B cell (primary cell): ENCODE data around the gene AIFM2. TPM values are rescaled to one million over a fixed set of nuclear protein-coding genes. Genes with fewer than 3 reads are reported as not detected.

Source experiments
- ATAC-seq: fragments of 200-7000 bp; cut with Tn5 transposase; one replicate; pipeline ENCODE4 v1.10.0; 2021; ENCODE audit warnings: low read depth, mild to moderate bottlenecking, moderate number of reproducible peaks, moderate library complexity
- CTCF ChIA-PET: fragments of 350-600 bp; sonication (Branson Sonifier 250); formaldehyde crosslinking; loops from one replicate; lab custom pipeline; 2021; ENCODE audit warnings: antibody characterized with exemption, inconsistent platforms; lab: Charles Lee
- POLR2A ChIA-PET: fragments of 350-600 bp; sonication (Branson Sonifier 250); formaldehyde crosslinking; loops from one replicate; lab custom pipeline; 2021; ENCODE audit warnings: antibody characterized with exemption; lab: Charles Lee
- DNase-seq: peaks from one replicate; pipeline ENCODE4 v3.0.0; 2013
- H2AFZ ChIP-seq: 2 replicates; pipeline ENCODE4 v1.6.1; 2012; ENCODE audit warnings: mild to moderate bottlenecking, low read depth, low read length; ENCODE audit not compliant: insufficient read depth, poor library complexity, severe bottlenecking
- H3K27ac ChIP-seq, 2 donors: 1 replicate in 1 of 2; 2 replicates in 1 of 2; pipeline ENCODE4 v1.5.1; 2012 to 2013; ENCODE audit warnings: low read length in 2 of 2, mild to moderate bottlenecking in 2 of 2, moderate library complexity in 1 of 2
- H3K27me3 ChIP-seq, 4 experiments: fragments of 200-600 bp in 1 of 4; sonication (generic) in 1 of 4; replicated peaks in 1 of 4; 1 replicate in 2 of 4; 2 replicates in 2 of 4; pipeline versions ENCODE4 v1.6.1 to v1.7.0; 2013 to 2016; ENCODE audit warnings: low read length in 3 of 4, mild to moderate bottlenecking in 2 of 4, mixed read lengths in 1 of 4, moderate library complexity in 1 of 4; ENCODE audit not compliant: insufficient read depth in 4 of 4, control insufficient read depth in 3 of 4; ENCODE audit errors: control extremely low read depth in 1 of 4
- H3K36me3 ChIP-seq, 2 experiments: replicated peaks in 1 of 2; 1 replicate in 1 of 2; 2 replicates in 1 of 2; pipeline versions ENCODE4 v1.6.1 to v1.7.1; 2013; ENCODE audit warnings: low read length in 1 of 2; ENCODE audit not compliant: insufficient read depth in 2 of 2, control insufficient read depth in 1 of 2; ENCODE audit errors: control extremely low read depth in 1 of 2, extremely low read depth in 1 of 2
- H3K4me1 ChIP-seq, 2 donors: fragments of 200-600 bp in 1 of 2; sonication (generic) in 1 of 2; 1 replicate in 1 of 2; 2 replicates in 1 of 2; pipeline versions ENCODE4 v1.5.1 to v1.6.1; 2013 to 2017; ENCODE audit warnings: low read length in 2 of 2; ENCODE audit not compliant: control insufficient read depth in 2 of 2, insufficient read depth in 2 of 2
- H3K4me2 ChIP-seq: replicated peaks from 2 replicates; pipeline ENCODE3; 2012; ENCODE audit warnings: mild to moderate bottlenecking, low read depth, low read length; ENCODE audit not compliant: poor library complexity, severe bottlenecking
- H3K4me3 ChIP-seq, 5 experiments: fragments of 200-600 bp in 1 of 5; sonication (generic) in 1 of 5; 1 replicate in 3 of 5; 2 replicates in 2 of 5; pipeline versions ENCODE4 v1.5.1 to v1.7.0; 2011 to 2016; ENCODE audit warnings: low read length in 4 of 5, mild to moderate bottlenecking in 4 of 5, low read depth in 2 of 5, control low read depth in 1 of 5, moderate library complexity in 1 of 5; ENCODE audit not compliant: insufficient read depth in 1 of 5; ENCODE audit errors: control extremely low read depth in 1 of 5, extremely low read depth in 1 of 5
- H3K79me2 ChIP-seq: fragments of 200-600 bp; sonication (generic); one replicate; pipeline ENCODE4 v1.6.0; 2016; ENCODE audit warnings: low read length; ENCODE audit not compliant: control insufficient read depth, insufficient read depth
- H3K9ac ChIP-seq: fragments of 200-600 bp; sonication (generic); 2 replicates; pipeline ENCODE4 v1.6.1; 2017; ENCODE audit warnings: mild to moderate bottlenecking, low read length, moderate library complexity
- H3K9me3 ChIP-seq, 3 donors: one replicate each; pipeline versions ENCODE4 v1.6.1 to v1.7.1; 2013; ENCODE audit warnings: low read length in 2 of 3; ENCODE audit not compliant: control insufficient read depth in 2 of 3, insufficient read depth in 1 of 3; ENCODE audit errors: control extremely low read depth in 1 of 3
- H4K20me1 ChIP-seq: 2 replicates; pipeline ENCODE4 v1.6.0; 2012; ENCODE audit warnings: mild to moderate bottlenecking, low read length; ENCODE audit not compliant: insufficient read depth, control insufficient read depth, poor library complexity, severe bottlenecking
- H3K27ac Mint-ChIP-seq: one replicate; pipeline ENCODE4 v1.8.0; 2021; ENCODE audit warnings: mixed read lengths
- H3K27me3 Mint-ChIP-seq: one replicate; pipeline ENCODE4 v1.8.0; 2021; ENCODE audit warnings: mixed read lengths
- H3K4me1 Mint-ChIP-seq: one replicate; pipeline ENCODE4 v1.8.0; 2021; ENCODE audit warnings: mixed read lengths
- H3K4me3 Mint-ChIP-seq: one replicate; pipeline ENCODE4 v1.8.0; 2021; ENCODE audit warnings: mixed read lengths
- H3K9me3 Mint-ChIP-seq: one replicate; pipeline ENCODE4 v1.8.0; 2022; ENCODE audit warnings: mixed read lengths; ENCODE audit not compliant: insufficient read depth
- EZH2 ChIP-seq: IDR thresholded peaks from 2 replicates; pipeline ENCODE4 v1.6.1; 2012; ENCODE audit warnings: borderline replicate concordance, low read depth, mild to moderate bottlenecking, moderate library complexity, low read length; ENCODE audit not compliant: insufficient read depth, poor library complexity, severe bottlenecking
- WGBS: methylation state at CpG from one replicate; pipeline ENCODE4 v1.1.5; 2013; ENCODE audit warnings: missing lambda C conversion rate; ENCODE audit not compliant: insufficient coverage; 5-methylcytosine and 5-hydroxymethylcytosine counted together
- intact Hi-C: fragments of 100-400 bp; cut with micrococcal nuclease; formaldehyde crosslinking; loops from one replicate; pipeline ENCODE4 v1.10.0; 2022
- polyA plus RNA-seq: library from polyadenylated mRNA; depleted of rRNA; stranded (reverse); fragments of >200 nt; gene quantifications from 2 replicates; pipeline ENCODE4 v1.2.3, GENCODE V29; 2012
- total RNA-seq, 2 donors: library from RNA; stranded (reverse); fragments of 120-200 nt in 1 of 2; gene quantifications; 1 replicate in 1 of 2; 2 replicates in 1 of 2; pipeline versions ENCODE4 v1.2.3 to v1.2.4, GENCODE V29; 2013 to 2022
- TF ChIP-seq, protein P1 (sequence below): fragments of 200-600 bp; IDR thresholded peaks from one replicate; pipeline ENCODE4 v1.8.0; 2022; ENCODE audit warnings: antibody characterized with exemption, mild to moderate bottlenecking

AIFM2 gene
- total and polyA plus RNA-seq, 2 donors (not counting 1 experiment from before 2014, with no cell fraction given) = 5.6 to 8.1 TPM

DNA sequence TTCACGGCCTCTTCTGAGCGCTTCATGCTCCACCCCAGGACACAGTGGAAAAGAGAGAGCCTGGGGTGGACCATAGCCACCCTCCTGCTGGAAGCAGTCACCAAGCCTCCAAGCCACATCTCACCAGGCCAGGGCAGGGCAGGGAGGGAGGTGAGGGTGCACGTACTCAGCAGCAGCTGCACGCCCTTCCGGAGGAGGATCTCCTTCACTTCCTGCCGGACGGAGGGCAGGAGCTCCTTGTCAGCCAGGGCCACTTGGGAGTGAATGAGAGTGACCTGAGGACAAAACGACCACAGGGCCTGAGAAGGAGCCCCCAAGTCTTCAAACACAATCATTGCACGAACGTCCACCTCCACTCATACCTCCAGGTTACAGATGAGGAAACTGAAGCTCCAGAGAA lies 15.0 kb downstream of the AIFM2 start:
- H3K9me3 ChIP-seq = no peaks in the 10 kb centered on the region
- no peaks in the 10 kb centered on the region for H3K79me2 ChIP-seq
- H4K20me1 ChIP-seq = no peaks in the 10 kb centered on the region
- Mint-ChIP-seq H3K4me3 (no peak overlapping the region), H3K9me3 (no peaks in the 10 kb centered on the region), H3K4me1 (peaks cover 6% of the 10 kb centered on the region), H3K27ac (no peak overlapping the region), H3K27me3 (no peaks in the 10 kb centered on the region)
- no peak overlapping the region for H3K9ac ChIP-seq
- H3K4me3 ChIP-seq = no peak overlapping the region
- H3K27ac ChIP-seq = no peak overlapping the region
- no peak for DNase-seq
- no peaks in the 10 kb centered on the region for H3K27me3 ChIP-seq
- no peak overlapping the region for H2AFZ ChIP-seq
- POLR2A ChIA-PET = no interaction called here
- H3K36me3 ChIP-seq = peaks cover 1 to 9% of the 10 kb centered on the region in 2 experiments
- WGBS = 100% methylated on average over 3 of the region's 10 CpGs
- H3K4me2 ChIP-seq = no peak overlapping the region
- intact Hi-C loops = no loop called here
- H3K4me1 ChIP-seq = peaks cover 0 to 4% of the 10 kb centered on the region in 2 donors
- no peak for ATAC-seq
- CTCF ChIA-PET = interaction anchor here (1.3 to 7.5 kb wide), 7 partner anchors 9 to 52 kb away, joined by 3 to 131 read pairs (median 8); partner anchors contain the start of genes SAR1A and TYSND1
- TF ChIP-seq, protein P1, sequence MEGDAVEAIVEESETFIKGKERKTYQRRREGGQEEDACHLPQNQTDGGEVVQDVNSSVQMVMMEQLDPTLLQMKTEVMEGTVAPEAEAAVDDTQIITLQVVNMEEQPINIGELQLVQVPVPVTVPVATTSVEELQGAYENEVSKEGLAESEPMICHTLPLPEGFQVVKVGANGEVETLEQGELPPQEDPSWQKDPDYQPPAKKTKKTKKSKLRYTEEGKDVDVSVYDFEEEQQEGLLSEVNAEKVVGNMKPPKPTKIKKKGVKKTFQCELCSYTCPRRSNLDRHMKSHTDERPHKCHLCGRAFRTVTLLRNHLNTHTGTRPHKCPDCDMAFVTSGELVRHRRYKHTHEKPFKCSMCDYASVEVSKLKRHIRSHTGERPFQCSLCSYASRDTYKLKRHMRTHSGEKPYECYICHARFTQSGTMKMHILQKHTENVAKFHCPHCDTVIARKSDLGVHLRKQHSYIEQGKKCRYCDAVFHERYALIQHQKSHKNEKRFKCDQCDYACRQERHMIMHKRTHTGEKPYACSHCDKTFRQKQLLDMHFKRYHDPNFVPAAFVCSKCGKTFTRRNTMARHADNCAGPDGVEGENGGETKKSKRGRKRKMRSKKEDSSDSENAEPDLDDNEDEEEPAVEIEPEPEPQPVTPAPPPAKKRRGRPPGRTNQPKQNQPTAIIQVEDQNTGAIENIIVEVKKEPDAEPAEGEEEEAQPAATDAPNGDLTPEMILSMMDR = no peak
- no peak for TF ChIP-seq EZH2

DNA sequence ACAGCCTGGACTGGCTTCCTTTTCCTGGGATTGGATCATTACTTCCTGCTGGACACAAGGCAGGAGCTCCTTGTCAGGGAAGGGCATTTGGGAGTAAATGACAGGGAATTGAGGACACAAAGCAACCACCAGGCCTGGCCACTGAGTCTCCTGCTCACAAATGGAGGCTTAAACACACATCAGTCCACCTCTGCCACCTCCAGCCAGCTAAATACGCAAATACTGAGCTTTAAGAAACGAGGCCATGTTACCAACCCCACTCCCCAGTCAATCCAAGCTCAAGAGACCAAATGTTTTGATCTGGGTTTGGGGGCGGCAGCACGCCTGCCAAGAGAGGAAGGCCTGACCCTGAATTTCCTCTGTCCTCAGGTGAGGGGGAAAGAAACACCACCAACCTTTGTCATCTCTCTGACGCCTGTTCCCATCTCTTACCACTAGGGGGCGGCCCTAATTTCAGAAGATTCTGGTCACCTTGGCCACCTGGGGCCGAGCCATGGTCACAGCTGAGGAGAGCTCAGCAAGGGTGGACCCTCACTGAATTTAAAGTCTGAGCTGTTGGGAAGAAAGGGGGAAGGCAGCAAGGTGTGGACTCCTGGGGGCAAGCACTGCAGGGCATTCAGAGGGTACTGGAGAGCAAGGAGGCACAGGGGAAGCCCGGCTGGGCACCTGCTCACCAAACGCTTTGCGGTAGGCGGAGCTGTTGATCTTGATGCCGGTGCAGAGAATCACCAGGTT lies 16.5 kb downstream of the AIFM2 start:
- H3K27me3 ChIP-seq = no peaks in the 10 kb centered on the region
- H3K79me2 ChIP-seq = no peaks in the 10 kb centered on the region
- Mint-ChIP-seq H3K9me3 (no peaks in the 10 kb centered on the region), H3K27me3 (no peaks in the 10 kb centered on the region), H3K27ac (no peak overlapping the region), H3K4me1 (peaks cover 6% of the 10 kb centered on the region), H3K4me3 (no peak overlapping the region)
- H3K27ac ChIP-seq = no peak overlapping the region
- no peak for TF ChIP-seq EZH2
- TF ChIP-seq, protein P1 = peak; percentile 98
- H3K9ac ChIP-seq = no peak overlapping the region
- intact Hi-C loops = loop anchor here (1.0 kb wide), 1 partner anchor 30 kb away; the partner anchor contains the start of gene TYSND1
- peak overlapping the region; percentile 30 for H2AFZ ChIP-seq
- DNase-seq (peak; percentile 71), ATAC-seq (peak; percentile 83)
- no peaks in the 10 kb centered on the region for H4K20me1 ChIP-seq
- WGBS = 61% methylated on average over 9 of the region's 12 CpGs
- H3K9me3 ChIP-seq = no peaks in the 10 kb centered on the region
- H3K4me3 ChIP-seq = no peak overlapping the region
- ChIA-PET POLR2A (interaction anchor here (1.9 kb wide), 1 partner anchor 30 kb away, joined by 8 read pairs; the partner anchor contains the start of gene TYSND1), CTCF (interaction anchor here (0.9 to 7.5 kb wide), 29 partner anchors 9 to 601 kb away, joined by 3 to 131 read pairs (median 4); partner anchors contain the start of genes SAR1A and TYSND1)
- H3K36me3 ChIP-seq = peaks cover 1 to 9% of the 10 kb centered on the region in 2 experiments
- no peak overlapping the region for H3K4me2 ChIP-seq
- peaks cover 0 to 4% of the 10 kb centered on the region in 2 donors for H3K4me1 ChIP-seq
